A549 (cell line): ENCODE measurements around the gene VPS13D.

Source experiments
- CHD2 ChIP-seq: fragments of 150-350 bp; IDR thresholded peaks from 2 replicates; pipeline ENCODE4 v1.6.1; 2014; ENCODE audit warnings: low read length; ENCODE audit not compliant: partially characterized antibody
- MYC ChIP-seq: IDR thresholded peaks from 2 replicates; pipeline ENCODE4 v1.6.1; 2012; ENCODE audit warnings: mild to moderate bottlenecking, inconsistent platforms, low read length, improper control_type of control experiment, borderline replicate concordance
- RNF2 ChIP-seq: fragments of 200-600 bp; sonication (generic); IDR thresholded peaks from 2 replicates; pipeline ENCODE4 v1.6.1; 2016; ENCODE audit warnings: low read depth, mild to moderate bottlenecking, antibody characterized with exemption, moderate library complexity, borderline replicate concordance
- TF ChIP-seq, protein P1 (sequence below): fragments of >200 bp; sonication (Bioruptor Twin); formaldehyde crosslinking; IDR thresholded peaks from 3 replicates; pipeline ENCODE4 v1.5.1; 2016

DNA sequence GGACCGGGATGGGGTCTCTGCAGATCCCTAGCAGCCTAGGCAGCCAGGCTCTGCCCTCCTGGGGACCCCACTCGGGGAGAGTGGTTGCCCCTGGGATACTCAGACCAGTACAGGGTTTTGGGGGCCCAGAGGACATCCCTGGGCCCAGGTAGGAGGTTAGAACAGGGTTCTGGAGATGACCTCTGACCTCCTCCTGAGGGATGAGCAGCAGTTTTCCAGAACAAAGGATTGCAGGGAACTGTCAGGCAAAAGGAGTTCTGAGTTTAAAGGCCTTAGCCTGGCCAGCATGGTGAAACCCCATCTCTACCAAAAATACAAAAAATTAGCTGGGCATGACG is 20.4 kb upstream of the VPS13D start:
- no peak for TF ChIP-seq CHD2
- TF ChIP-seq MYC = no peak
- TF ChIP-seq, protein P1, sequence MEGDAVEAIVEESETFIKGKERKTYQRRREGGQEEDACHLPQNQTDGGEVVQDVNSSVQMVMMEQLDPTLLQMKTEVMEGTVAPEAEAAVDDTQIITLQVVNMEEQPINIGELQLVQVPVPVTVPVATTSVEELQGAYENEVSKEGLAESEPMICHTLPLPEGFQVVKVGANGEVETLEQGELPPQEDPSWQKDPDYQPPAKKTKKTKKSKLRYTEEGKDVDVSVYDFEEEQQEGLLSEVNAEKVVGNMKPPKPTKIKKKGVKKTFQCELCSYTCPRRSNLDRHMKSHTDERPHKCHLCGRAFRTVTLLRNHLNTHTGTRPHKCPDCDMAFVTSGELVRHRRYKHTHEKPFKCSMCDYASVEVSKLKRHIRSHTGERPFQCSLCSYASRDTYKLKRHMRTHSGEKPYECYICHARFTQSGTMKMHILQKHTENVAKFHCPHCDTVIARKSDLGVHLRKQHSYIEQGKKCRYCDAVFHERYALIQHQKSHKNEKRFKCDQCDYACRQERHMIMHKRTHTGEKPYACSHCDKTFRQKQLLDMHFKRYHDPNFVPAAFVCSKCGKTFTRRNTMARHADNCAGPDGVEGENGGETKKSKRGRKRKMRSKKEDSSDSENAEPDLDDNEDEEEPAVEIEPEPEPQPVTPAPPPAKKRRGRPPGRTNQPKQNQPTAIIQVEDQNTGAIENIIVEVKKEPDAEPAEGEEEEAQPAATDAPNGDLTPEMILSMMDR = no peak
- no peak for TF ChIP-seq RNF2
